ENCODE results near the gene LCAT.

DNA sequence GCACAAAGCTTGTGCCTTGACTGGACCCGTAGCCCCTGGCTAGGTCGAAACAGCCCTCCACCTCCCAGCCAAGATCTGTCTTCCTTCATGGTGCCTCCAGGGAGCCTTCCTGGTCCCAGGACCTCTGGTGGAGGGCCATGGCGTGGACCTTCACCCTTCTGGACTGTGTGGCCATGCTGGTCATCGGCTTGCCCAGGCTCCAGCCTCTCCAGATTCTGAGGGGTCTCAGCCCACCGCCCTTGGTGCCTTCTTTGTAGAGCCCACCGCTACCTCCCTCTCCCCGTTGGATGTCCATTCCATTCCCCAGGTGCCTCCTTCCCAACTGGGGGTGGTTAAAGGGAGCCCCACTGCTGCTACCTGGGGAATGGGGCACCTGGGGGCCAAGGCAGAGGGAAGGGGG is 15.8 kb downstream of the LCAT start:
- TF ChIP-seq ETS2 (tag; IDR thresholded peaks at IDR 0.05; ENCODE audit: borderline replicate concordance, poor library complexity, severe bottlenecking) (no peak), ZNF778 (CRISPR knock-in tag; IDR thresholded peaks at IDR 0.05) (no peak), HNRNPLL (IDR thresholded peaks at IDR 0.05; ENCODE audit: low read depth, low read length, poor library complexity, severe bottlenecking) (no peak), THRAP3 (IDR thresholded peaks at IDR 0.05; ENCODE audit: borderline replicate concordance) (no peak), KAT2B (IDR thresholded peaks at IDR 0.05; ENCODE audit: low read depth, low read length) (no peak), ZNF253 (CRISPR knock-in tag; conservative IDR thresholded peaks at IDR 0.05) (no peak)
- TF ChIP-seq, protein P1, sequence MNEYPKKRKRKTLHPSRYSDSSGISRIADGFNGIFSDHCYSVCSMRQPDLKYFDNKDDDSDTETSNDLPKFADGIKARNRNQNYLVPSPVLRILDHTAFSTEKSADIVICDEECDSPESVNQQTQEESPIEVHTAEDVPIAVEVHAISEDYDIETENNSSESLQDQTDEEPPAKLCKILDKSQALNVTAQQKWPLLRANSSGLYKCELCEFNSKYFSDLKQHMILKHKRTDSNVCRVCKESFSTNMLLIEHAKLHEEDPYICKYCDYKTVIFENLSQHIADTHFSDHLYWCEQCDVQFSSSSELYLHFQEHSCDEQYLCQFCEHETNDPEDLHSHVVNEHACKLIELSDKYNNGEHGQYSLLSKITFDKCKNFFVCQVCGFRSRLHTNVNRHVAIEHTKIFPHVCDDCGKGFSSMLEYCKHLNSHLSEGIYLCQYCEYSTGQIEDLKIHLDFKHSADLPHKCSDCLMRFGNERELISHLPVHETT (CRISPR knock-in tag; conservative IDR thresholded peaks at IDR 0.05 in 1 of 2, IDR thresholded peaks at IDR 0.05 in 1 of 2): no peak
- TF ChIP-seq, protein P2, sequence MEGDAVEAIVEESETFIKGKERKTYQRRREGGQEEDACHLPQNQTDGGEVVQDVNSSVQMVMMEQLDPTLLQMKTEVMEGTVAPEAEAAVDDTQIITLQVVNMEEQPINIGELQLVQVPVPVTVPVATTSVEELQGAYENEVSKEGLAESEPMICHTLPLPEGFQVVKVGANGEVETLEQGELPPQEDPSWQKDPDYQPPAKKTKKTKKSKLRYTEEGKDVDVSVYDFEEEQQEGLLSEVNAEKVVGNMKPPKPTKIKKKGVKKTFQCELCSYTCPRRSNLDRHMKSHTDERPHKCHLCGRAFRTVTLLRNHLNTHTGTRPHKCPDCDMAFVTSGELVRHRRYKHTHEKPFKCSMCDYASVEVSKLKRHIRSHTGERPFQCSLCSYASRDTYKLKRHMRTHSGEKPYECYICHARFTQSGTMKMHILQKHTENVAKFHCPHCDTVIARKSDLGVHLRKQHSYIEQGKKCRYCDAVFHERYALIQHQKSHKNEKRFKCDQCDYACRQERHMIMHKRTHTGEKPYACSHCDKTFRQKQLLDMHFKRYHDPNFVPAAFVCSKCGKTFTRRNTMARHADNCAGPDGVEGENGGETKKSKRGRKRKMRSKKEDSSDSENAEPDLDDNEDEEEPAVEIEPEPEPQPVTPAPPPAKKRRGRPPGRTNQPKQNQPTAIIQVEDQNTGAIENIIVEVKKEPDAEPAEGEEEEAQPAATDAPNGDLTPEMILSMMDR (IDR thresholded peaks at IDR 0.05 in 2 of 3, conservative IDR thresholded peaks at IDR 0.05 in 1 of 3; ENCODE audit: insufficient read depth in 2 of 3, low read depth in 1 of 3, low read length in 3 of 3): no peak
- TF ChIP-seq, protein P3, sequence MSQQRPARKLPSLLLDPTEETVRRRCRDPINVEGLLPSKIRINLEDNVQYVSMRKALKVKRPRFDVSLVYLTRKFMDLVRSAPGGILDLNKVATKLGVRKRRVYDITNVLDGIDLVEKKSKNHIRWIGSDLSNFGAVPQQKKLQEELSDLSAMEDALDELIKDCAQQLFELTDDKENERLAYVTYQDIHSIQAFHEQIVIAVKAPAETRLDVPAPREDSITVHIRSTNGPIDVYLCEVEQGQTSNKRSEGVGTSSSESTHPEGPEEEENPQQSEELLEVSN (IDR thresholded peaks at IDR 0.05; ENCODE audit: borderline replicate concordance in 1 of 2, extremely low read depth in 1 of 2, insufficient read depth in 1 of 2, insufficient read length in 1 of 2, low read depth in 1 of 2, low read length in 1 of 2, poor library complexity in 1 of 2, severe bottlenecking in 1 of 2): no peak
- TF ChIP-seq, protein P4, sequence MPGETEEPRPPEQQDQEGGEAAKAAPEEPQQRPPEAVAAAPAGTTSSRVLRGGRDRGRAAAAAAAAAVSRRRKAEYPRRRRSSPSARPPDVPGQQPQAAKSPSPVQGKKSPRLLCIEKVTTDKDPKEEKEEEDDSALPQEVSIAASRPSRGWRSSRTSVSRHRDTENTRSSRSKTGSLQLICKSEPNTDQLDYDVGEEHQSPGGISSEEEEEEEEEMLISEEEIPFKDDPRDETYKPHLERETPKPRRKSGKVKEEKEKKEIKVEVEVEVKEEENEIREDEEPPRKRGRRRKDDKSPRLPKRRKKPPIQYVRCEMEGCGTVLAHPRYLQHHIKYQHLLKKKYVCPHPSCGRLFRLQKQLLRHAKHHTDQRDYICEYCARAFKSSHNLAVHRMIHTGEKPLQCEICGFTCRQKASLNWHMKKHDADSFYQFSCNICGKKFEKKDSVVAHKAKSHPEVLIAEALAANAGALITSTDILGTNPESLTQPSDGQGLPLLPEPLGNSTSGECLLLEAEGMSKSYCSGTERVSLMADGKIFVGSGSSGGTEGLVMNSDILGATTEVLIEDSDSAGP (CRISPR knock-in tag; IDR thresholded peaks at IDR 0.05): no peak
